NK-92 (cell line): ENCODE results near the gene CADM1.

ENCODE experiments used
- DNase-seq: peaks from one replicate; lab custom pipeline; 2025; ENCODE audit not compliant: unreplicated experiment; lab: John Stamatoyannopoulos, UW

Gene CADM1

GRCh38 chr11:115256397-115257197 lies 247.6 kb downstream of the CADM1 start:
- peak; percentile 16 for DNase-seq

DNA sequence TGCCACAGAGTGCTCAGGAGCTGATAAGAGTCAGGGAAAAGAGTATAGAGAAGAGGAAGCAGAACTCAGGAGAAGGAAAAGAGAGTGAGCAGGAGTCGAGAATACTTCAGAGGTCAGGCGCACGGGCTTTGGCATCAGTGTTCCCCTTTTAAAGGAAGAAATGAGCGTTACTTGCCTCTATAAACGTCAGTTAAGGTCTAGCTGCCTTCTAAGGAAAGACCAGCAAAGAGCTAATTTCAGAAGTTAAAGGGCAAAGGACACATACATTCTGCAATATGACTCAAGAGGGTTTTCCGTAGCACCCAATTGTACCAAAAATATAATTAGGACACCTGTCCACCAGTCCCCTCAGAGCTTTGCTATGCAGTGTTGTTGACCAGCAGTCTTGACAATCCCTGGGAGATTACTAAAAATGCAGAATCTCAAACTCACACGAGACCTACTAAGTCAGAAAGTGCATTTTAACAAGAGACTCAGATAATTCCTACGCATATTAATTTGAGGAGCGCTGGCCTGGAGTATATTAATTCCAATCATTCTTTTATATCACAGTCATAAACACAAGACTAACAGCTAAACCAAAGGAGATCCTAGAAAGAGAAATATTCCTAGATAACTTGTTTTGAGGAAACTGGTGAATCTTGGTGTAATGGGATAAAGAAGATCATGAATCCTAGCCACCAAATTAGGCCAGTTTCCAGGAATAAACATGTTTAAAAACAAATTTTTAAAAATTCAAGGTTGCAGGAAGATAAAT lies 249.0 kb downstream of the CADM1 start:
- DNase-seq: no peak

GRCh38 chr11:115251126-115251525 lies 253.1 kb downstream of the CADM1 start:
- DNase-seq: no peak

GRCh38 chr11:115249061-115249578 lies 255.1 kb downstream of the CADM1 start:
- no peak for DNase-seq

- DNase-seq: no peak
Measured at GRCh38 chr11:115247953-115248352, 256.3 kb downstream of the CADM1 start.

GRCh38 chr11:115247361-115247760 lies 256.9 kb downstream of the CADM1 start:
- DNase-seq: no peak

- DNase-seq: no peak
Measured at GRCh38 chr11:115244758-115245157, 259.5 kb downstream of the CADM1 start.

DNA sequence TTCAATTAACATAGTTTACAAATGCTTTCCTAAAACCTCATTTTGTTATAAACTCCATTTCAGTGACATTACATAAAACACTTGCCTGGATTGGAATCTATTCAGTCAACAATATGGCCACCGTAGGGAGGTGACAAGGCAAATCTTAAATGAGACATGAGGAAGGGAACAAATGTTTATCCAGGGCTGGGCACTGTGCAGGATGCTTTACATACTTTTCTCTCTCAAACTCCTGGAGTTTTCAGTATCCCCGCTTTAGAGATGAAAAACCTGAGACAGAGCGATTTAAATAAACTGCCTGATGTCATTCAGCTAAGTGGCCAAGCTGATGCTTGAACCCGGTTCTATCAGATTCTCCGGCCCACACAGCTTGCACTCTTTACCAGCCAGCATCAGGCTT lies 259.9 kb downstream of the CADM1 start:
- DNase-seq: no peak

DNA sequence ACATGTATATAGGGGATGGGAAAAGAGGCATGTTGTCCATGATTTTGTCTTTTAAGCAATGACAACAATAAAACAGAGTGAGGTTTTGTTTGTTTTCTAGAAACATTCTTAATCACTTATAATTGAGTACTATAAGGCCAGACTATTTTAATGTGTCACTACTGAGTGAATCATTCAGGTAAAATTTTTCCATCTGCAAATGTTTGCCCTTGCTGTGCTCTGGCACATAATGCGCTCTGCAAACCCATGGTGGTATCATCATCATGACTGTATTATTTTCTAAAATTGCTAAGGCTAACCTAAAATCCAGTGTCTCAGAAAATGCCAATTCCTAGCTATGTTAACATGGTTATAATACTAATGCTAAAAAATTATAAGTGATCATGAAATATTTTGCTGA lies 261.2 kb downstream of the CADM1 start:
- DNase-seq: no peak

DNA sequence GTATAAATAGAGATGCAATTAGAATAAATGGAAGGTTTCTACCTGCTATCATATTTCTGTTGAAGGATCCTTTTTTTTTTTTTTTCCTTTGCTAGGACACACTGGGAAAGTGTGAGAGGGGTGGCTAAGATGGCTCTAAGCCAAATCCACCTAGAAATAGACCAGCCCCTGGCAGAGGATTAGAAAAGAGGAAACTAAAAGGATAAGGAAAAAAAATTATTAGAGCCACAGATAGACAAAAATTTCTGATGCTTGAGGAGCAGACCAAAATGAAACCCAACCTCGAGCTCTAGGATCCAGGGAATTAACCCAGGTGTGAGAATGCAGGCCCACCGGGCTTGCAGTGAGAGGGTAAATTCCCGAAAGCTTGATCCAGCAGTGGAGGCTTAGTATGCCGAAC lies 262.3 kb downstream of the CADM1 start:
- no peak for DNase-seq

DNA sequence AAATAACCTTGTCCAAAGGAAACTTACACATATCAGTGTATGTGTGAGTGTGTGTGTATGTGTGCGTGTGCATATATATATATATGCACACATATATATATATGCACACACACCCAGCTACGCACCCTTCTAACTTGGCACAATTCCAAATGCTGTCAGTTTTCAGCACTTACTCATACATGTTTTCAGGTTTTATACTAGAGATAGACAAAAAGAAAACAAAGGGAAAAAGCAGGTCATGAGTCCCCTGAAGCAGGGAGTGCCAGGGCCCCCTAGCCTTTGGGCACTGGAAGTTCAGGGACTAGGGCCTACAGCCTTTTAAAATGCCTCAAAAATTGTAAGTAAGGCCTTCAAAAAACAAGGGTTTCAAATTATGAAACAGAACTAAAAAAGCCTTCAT lies 265.4 kb downstream of the CADM1 start:
- no peak for DNase-seq

- no peak for DNase-seq
Measured at GRCh38 chr11:115238086-115238485, 266.1 kb downstream of the CADM1 start.

GRCh38 chr11:115237578-115237977 lies 266.6 kb downstream of the CADM1 start:
- no peak for DNase-seq

- no peak for DNase-seq
Measured at GRCh38 chr11:115234794-115235193, 269.4 kb downstream of the CADM1 start.

DNA sequence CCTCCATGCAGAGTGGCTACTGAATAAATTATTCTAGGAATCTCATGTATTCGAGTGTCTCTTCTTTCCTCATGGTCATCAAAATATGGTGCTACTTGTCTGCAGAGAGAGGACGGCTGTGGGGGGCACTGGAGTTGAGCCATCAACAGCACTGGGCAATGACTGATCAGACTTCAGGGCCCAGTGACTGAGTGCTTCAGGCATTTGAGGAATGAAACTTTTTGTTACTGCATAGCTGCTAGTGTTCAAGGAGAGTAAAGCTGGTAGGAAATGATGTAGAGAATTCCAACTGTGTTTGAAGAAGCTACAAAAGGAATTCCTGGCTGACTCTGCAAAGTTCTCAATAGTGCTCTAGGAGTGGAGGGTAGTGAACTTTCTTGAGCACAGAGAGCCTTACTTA lies 277.7 kb downstream of the CADM1 start:
- no peak for DNase-seq

DNA sequence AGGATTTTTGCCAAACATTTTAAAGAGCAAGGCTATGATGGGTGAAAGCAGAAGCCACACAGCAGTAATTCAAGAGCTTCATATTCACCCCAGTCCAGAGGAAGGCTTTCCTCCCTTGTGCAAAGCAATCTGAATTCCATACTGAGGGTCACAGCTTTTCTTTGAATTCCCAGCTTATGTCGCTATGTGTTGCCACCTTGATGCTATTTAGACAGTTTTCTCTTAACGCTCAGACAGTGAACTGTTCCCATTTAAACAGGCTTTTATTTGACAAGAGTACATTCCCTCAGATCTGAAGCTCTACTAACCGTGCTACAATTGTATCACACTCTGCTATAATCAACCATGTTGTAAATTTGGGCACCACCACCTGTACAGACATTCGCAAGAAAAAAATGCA lies 279.7 kb downstream of the CADM1 start:
- no peak for DNase-seq

GRCh38 chr11:115222863-115223530 lies 281.2 kb downstream of the CADM1 start:
- DNase-seq: no peak

GRCh38 chr11:115222218-115222862 lies 281.9 kb downstream of the CADM1 start:
- DNase-seq: no peak

DNA sequence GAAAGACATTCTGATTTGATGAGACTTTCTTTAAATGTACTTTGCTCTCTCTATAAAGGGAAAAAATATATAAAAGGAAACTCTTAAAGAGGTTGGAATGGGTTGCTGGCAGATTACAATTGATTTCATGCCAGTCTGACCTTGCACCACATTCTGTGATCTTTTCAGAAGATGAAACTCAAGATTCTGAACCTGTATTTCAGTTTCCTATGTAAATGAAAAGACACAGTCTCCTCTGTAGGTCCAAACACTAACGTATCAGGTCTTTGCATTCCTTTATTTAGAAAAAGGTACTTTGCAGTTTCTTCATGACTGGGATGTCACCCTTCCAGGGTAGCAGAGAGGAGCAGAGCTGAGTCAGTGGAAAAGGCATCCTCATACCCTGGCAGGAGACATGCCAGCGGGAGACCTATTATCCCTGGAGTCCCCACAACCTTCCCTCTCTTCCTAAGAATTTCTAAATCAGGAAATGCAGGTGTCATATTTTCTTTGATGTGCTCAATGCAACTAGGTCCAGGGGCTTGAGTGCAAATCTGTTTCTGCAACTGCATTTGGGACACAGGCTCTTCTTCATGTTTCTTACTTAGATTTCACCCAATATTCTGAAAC lies 282.6 kb downstream of the CADM1 start:
- DNase-seq: no peak

- no peak for DNase-seq
Measured at GRCh38 chr11:115220911-115221310, 283.3 kb downstream of the CADM1 start.

DNA sequence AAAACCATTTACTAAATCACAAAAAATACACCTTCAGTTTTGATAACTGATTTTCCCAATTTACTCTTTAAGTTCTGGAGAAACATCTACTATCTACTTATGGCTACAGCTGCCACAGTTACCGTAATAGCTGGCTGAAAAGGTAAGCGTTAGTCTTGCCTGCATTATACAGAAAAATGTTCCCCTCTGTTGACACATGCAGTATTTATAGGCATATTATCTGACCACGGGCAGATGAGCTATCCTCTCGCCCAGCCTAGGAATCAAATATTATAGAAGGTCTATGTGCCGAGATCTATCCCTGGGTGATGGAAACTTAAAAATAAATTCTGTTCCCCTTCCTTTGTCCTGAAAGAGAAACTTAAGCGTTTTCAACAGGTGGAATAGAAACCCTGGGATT lies 283.8 kb downstream of the CADM1 start:
- no peak for DNase-seq
